Activated T-cell treated with anti-CD3 and anti-CD28 coated beads for 48 hours (primary cell): Measurements from ENCODE around the gene FXYD7.

Experiments used
- DNase-seq: peaks from one replicate; pipeline ENCODE4 v3.0.0-alpha.2; 2020; ENCODE audit warnings: low read depth

Gene FXYD7

DNA sequence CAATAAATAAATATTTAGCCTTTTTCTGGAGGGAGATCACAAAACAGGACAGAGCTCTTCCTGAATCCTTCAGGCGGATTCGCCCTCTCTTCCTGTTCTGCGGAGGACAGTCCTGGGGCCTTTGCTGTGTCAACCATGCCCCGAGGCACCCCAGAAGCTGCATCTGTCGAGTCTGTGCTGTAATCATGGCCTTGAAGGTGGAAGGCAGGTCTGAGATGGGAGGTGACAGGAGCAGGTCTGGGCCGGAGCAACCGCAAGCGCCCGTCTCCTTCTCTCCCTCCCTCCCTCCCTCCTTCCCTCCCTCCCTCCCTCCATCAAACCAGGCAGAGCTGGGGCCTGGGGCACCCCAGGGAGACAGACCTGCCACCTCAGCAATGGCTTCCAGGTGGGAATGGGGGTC lies 32.1 kb upstream of the FXYD7 start:
- no peak for DNase-seq

DNA sequence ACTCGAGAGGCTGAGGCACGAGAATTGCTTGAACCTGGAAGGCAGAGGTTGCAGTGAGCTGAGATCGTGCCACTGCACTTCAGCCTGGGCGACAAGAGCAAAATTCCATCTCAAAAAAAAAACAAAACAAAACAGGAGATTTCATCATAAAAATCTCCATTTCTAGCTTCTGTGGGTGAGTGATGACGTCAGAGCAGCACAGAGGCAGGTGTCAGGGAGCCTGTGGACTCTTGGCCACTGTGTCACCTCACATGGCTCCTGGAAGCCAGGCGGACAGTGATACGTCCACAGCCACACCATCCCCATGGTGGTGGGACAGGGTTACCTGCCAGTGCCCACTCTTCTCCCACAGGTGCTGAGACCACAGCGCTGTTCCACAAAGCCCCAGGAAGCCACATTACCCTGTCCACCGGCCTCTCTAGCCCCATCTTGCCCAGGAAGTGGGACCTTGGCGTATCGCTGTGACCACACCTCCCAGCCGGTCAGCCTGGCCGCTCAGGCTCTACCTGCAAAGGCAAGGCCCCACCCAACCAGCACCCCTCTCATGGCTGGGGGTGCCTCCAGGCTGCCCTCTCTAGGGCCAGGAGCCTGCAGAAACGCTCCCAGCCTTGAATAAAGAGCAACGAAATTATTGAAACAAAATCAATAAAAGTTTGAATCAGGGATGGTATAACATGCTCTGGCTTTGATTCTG lies 29.9 kb upstream of the FXYD7 start:
- DNase-seq: no peak

- DNase-seq: peak; percentile 66
Measured at GRCh38 chr19:35114353-35115176, 28.5 kb upstream of the FXYD7 start.

GRCh38 chr19:35115177-35115951 lies 27.7 kb upstream of the FXYD7 start, which contains the start of gene FXYD3:
FXYD3 (plus strand) TSS chr19:35115823; CDS start chr19:35119377, 3,554 bp downstream.
- DNase-seq: no peak

GRCh38 chr19:35116072-35116801 lies 26.8 kb upstream of the FXYD7 start:
- no peak for DNase-seq

DNA sequence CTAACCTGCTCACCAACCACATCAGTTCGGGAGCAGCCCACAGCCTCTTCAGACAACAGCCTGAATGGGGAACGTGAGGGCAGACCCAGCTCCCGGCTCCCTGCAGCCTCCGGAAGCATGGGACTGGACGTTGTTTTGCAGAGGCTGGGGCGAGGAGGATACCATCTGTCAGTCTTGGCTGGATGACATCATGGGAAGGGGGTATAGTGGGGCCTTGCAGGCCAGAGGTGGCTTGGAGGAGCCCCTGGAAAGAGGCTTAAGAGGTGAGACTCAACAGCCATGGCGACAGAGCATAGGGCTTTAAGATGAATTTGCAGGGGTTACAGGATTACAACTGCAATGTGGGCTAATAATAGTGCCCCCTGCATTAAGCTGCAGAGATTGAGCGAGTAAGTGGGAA lies 25.9 kb upstream of the FXYD7 start:
- DNase-seq: no peak

GRCh38 chr19:35117799-35118198 lies 25.3 kb upstream of the FXYD7 start:
- no peak for DNase-seq

DNA sequence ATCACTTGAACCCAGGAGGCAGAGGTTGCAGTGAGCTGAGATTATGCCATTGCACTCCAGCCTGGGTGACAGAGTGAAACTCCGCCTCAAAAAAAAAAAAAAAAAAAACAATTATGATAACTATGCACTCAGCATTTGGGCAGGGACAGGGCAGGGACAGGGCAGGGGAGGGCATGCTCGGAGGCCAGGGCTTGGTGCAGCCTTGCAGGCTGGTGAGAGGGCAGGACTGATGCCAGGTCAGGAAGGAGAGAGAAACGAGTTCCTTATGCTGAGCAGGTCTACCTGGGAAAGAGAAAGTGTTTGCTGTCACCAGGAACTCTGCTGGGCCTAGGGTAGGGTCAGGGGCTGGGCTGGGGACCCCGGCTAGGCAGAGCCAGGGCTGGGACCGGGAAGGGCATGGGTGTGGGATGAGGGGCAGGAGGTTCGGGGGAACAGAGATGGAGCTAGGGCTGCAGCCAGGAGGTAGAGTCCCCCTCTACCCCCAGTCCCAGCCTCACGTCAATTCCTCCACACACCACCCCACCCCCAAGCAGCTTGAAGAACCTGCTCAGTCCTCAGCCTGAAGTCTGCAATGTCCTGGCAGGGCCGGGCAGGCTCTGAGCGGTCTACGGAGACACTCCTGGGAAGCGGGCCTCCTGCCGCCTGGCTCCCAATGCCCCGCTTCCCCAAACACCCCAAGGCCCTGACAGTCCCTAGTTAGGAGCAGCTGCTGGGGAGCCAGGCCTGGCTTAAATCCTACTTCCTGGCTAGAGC lies 24.6 kb upstream of the FXYD7 start:
- DNase-seq: no peak

- DNase-seq: no peak
Measured at GRCh38 chr19:35119091-35119490, 24.0 kb upstream of the FXYD7 start.

DNA sequence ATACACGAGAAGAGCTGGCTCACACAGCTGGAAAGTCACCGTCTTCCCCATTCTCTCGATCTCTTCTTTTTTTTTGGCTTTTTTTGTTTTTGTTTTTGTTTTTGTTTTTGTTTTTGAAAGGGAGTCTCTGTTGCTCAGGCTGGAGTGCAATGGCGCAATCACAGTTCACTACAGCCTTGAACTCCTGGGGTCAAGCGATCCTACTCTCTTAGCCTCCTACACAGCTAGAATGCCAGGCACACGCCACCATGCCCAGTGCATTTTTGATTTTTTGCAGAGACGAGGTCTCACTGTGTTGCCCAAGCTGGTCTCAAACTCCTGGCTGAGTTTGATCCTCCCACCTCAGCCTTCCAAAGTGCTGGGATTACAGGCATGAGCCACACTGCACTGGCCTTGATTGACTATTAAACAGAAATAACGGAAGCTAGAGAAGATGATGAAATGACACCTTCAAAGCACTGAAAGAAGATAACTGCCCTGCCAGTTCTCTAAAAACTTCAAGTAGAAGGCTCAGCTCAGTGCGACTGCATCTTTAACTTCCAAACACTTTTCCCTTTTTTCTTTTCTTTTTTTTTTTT lies 23.4 kb upstream of the FXYD7 start:
- DNase-seq: no peak

GRCh38 chr19:35120492-35120891 lies 22.6 kb upstream of the FXYD7 start:
- no peak for DNase-seq

GRCh38 chr19:35120898-35121297 lies 22.2 kb upstream of the FXYD7 start:
- DNase-seq: no peak

DNA sequence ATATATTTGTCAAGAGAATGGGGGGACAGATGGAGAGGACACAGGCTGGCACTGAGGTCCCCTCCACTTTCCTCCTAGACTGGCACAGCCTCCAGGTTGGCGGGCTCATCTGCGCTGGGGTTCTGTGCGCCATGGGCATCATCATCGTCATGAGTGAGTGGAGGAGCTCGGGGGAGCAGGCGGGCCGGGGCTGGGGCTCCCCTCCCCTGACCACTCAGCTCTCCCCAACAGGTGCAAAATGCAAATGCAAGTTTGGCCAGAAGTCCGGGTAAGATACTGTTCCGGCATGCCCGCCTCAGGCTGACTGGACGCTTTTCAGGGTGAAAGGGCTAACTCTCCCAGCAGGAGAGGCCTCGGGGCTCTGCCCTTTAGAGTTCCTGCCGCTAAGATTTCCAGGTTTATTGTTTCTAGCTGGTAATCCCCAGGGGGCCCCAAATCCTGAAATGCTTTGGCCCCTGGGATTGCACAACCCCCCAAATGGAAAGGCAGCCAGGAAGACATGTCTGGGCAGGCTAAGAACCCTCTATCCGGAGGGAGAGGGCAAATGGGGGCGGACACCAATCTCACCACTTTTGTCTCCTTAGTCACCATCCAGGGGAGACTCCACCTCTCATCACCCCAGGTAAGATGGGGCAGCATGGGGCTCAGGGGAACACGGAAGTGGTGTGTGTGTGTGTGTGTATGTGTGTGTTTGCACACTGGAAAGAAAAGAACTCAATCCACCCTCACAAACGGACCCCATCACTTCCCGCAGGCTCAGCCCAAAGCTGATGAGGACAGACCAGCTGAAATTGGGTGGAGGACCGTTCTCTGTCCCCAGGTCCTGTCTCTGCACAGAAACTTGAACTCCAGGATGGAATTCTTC lies 20.1 kb upstream of the FXYD7 start:
- no peak for DNase-seq

DNA sequence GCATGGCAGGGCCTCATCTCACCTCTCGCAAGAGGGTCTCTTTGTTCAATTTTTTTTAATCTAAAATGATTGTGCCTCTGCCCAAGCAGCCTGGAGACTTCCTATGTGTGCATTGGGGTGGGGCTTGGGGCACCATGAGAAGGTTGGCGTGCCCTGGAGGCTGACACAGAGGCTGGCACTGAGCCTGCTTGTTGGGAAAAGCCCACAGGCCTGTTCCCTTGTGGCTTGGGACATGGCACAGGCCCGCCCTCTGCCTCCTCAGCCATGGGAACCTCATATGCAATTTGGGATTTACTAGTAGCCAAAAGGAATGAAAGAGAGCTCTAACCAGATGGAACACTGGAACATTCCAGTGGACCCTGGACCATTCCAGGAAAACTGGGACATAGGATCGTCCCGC lies 19.5 kb upstream of the FXYD7 start:
- DNase-seq: no peak

DNA sequence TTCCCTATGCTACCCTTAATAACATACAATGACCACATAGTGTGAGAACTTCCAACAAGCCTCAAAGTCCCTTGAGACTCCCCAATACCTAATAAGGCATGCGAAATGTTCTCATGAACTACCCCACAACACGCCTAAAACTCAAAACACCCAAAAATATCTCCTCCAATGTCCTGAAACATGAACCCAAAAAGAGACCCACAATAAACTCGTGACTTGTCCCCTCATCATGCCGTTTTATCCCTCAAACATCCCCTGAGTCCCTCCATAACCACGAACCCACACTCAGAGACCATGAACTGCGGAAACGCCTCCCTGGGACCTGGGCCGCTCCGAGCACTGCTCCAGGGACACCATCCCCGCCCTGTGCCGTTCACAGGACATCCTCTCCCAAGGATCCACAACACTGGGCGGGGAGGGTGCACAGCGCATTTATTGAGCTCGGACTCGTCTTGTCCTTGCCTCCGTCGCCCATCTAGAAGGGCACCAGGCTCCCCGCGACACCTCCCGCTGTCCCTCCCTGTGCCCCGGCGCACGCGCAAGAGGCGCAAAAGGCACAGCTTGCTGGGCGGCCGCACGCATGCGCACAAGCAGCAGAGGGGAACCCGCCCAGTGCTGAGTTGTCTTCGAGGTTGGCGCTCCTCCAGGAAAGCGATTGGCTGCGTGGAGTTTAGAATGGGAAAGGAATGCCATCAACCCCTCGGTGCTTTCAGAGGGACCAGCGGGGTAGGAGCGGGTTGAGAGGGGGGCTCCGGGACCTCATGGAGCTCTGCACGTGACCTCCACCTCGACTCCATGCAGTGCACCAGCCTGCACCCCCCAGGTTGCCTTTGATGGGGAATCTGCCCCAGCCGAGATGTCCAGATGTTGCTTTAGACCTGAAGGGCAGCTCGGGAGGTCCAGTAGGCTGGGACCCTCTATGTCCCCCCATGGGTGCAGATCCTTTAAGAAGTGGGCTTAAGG lies 18.7 kb upstream of the FXYD7 start:
- peak; percentile 81 for DNase-seq

DNA sequence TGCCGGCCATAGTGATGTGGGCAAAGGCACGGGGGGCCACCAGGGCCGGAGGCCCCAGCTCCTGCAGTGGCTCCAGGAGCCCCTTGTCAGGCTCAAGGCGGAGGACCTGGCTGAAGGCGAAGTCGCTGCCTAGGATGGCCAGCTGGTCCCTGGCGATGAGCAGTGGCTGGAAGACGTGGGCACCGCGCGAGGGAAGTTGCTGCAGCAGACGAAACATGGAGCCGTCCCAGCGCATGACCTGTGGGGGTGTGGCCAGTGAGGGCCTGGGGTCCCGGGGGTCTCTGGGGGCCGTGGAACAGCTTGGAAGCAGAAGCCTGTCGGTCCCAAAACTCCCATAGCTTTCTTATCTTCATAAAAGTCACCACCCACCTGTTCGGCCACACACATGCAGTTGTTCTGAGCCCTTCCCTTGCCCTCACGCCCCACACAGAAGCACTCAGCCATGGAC lies 17.8 kb upstream of the FXYD7 start:
- no peak for DNase-seq

DNA sequence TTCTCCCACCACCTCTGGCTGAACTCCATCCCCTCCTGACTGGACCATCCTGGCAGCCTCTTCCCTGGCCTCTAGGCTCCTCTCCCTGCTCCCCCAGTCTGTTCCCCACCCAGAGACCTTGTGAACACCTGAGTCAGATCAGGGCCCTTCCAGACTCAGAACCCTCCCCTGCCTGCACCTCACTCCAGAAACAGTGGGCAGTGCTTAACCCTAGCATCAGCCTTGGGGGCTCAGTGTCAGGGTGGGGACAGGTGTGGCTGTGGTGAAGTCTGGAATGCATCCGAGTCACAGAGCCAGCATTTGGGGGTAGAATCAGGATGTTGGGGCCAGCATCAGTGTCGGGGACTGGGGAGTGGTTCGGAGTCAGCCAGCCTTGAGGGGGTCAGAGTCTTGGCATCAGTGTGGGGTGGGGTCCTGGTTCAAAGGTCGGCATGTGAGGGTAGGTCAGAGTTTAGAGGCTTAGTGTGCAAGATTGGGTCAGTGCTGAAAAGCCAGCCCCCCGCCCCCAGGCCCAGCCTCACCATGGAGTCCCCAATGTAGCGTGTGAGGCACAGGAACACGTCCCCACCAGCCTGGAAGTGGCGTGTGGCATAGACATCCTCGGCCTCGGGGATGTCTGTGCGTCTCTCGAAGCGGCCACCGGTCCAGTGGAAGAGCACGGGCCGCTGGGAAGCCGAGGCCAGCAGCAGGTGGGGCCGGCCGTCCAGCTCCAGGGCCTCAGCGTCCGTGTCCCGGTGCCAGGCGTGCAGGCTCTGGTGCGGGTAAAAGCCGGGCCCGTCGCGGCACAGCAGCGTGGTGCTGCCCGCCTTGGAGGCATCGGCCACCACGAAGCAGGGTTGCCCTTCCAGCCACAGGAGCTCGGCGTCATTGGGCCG lies 17.1 kb upstream of the FXYD7 start:
- DNase-seq: no peak

DNA sequence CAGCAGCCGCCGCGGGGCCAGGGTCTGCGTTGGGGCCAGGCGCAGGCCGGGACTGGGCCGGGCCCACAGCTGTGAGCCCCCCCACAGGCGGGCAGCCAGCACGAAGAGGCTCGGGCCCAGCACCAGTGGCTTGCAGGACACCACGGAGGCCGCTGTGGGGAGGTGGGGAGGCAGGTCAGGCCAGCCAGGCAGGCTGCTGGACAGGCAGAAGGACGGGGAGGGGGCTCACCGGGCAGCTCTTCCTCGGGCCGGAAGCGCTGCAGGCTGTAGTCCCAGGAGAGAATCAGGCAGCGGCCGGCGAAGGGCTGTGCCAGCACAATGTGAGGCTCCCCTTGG lies 16.5 kb upstream of the FXYD7 start:
- DNase-seq: no peak
